Ovary (tissue), 9 donors: ENCODE measurements around the gene PRICKLE4. TPM values are rescaled to one million over a fixed set of nuclear protein-coding genes. Genes with fewer than 3 reads are reported as not detected.

Experiments
- DNase-seq, 5 donors: peaks; one replicate each; pipeline ENCODE4 v3.0.0-alpha.2; 2019 to 2020
- H3K27ac ChIP-seq, 2 donors: fragments of 200-600 bp; one replicate each; pipeline versions ENCODE4 v1.5.1 to v1.8.0; 2019 to 2022
- H3K27me3 ChIP-seq: fragments of 200-600 bp; one replicate; pipeline ENCODE4 v1.8.0; 2022
- H3K36me3 ChIP-seq: fragments of 200-600 bp; sonication (generic); one replicate; pipeline ENCODE4 v1.5.1; 2019
- H3K4me1 ChIP-seq: one replicate; pipeline ENCODE4 v1.8.1; 2013; ENCODE audit warnings: mild to moderate bottlenecking, moderate library complexity; ENCODE audit not compliant: insufficient read depth
- H3K4me3 ChIP-seq: fragments of 200-600 bp; sonication (generic); one replicate; pipeline ENCODE4 v1.5.1; 2017
- H3K9me3 ChIP-seq, 2 donors: fragments of 200-600 bp in 1 of 2; sonication (generic) in 1 of 2; one replicate each; pipeline versions ENCODE4 v1.5.1 to v1.8.1; 2013 to 2019; ENCODE audit warnings: mild to moderate bottlenecking in 1 of 2, moderate library complexity in 1 of 2
- EP300 ChIP-seq: sonication (generic); formaldehyde crosslinking; IDR thresholded peaks from one replicate; pipeline ENCODE4 v1.6.1; 2017; ENCODE audit warnings: antibody characterized with exemption
- POLR2A ChIP-seq: fragments of 450-650 bp; IDR thresholded peaks from one replicate; pipeline ENCODE4 v1.6.1; 2017; ENCODE audit warnings: antibody characterized with exemption, mild to moderate bottlenecking, moderate library complexity
- WGBS, 3 donors: extraction: QIAGEN DNeasy Blood & Tissue Kit in 1 of 3; methylation state at CpG; one replicate each; pipeline versions ENCODE4 v1.1.5 to v1.1.7; 2013 to 2017; 5-methylcytosine and 5-hydroxymethylcytosine counted together
- intact Hi-C, 4 donors: fragments of 100-400 bp; cut with DNase I; formaldehyde crosslinking; loops; one replicate each; pipeline versions ENCODE4 v1.11.0 to v1.15.1; 2022 to 2023
- polyA plus RNA-seq, 2 donors: library from polyadenylated mRNA; stranded (reverse); fragments of 200-250 nt in 1 of 2; fragments of 350-450 nt in 1 of 2; fragmentation: Illumina TruSeq in 1 of 2; extraction: RNeasy Lipid Tissue Mini Kit (QIAGEN cat#74804) in 1 of 2; gene quantifications; one replicate each; pipeline ENCODE4 v1.2.3, GENCODE V29; 2013 to 2014
- total RNA-seq, 7 donors: library from RNA; depleted of rRNA in 2 of 7; stranded (reverse); fragments of >200 nt in 2 of 7; fragmentation: NEBNext Ultra II Directional in 3 of 7; extraction: Animal tissue kit (Norgen Biotek cat#: 25700) in 3 of 7; gene quantifications; one replicate each; pipeline versions ENCODE4 v1.1.0 to v1.2.4, GENCODE V29; 2016 to 2023
- TF ChIP-seq, protein P1 (sequence below), 3 donors: fragments of 450-650 bp in 2 of 3; fragments of 200-600 bp in 1 of 3; IDR thresholded peaks; one replicate each; pipeline versions ENCODE4 v1.5.1 to v1.8.0; 2016 to 2022; ENCODE audit warnings: antibody characterized with exemption in 3 of 3, mild to moderate bottlenecking in 1 of 3
- donor health status: DM: no; HTN: no; CAD: no; lungs with moderate emphysema.
- donor health status: DM: no; HTN: no; CAD: no.
- donor health status: Bipolar disorder and iron deficiency.
- donor health status: DM: yes; HTN: yes; CAD: no.
- donor health status: DM: no; HTN: no; CAD: no.
- donor health status: DM: yes; HTN: yes; CAD: no.

The PRICKLE4 gene
- total and polyA plus RNA-seq, 9 donors: 1.5 to 7.3 (median 3.0) TPM

DNA sequence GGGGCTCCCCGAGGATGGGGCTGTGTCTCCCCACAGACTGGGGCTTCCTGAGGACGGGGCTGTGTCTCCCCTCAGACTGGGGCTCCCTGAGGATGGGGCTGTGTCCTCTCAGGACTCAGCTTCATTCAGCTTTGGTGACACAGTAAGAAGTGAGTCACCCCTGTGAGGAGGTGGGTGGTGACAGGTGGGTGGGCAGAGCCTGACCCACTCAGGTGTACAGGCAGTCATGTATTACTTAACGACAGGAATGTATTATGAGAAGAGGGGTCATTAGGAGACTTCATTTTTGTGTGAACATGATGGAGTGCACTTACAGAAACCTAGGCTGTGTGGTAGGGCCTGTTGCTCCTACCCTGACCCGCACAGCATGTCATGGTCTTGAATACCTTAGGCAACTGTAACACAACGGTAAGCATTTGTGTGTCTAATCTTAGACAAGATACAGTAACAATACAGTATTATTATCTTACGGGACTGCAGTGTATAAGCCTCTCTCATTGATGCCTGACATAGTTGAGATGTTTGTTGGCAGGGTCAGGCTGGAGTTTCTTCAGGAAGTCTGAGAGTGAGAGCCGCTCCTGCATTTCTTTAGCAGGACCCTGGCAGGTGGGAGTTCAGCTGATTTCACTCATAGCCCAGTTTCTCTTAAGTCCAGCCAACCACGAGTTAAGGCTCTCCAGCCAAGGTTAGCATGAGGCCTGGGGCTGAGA is 22.5 kb upstream of the PRICKLE4 start:
- Histone ChIP-seq H3K36me3 (no peaks in the 10 kb centered on the region), H3K27me3 (no peaks in the 10 kb centered on the region), H3K9me3 (no peaks in the 10 kb centered on the region), H3K27ac (no peak overlapping the region), H3K4me1 (no peaks in the 10 kb centered on the region), H3K4me3 (no peak overlapping the region)
- TF ChIP-seq, protein P1, sequence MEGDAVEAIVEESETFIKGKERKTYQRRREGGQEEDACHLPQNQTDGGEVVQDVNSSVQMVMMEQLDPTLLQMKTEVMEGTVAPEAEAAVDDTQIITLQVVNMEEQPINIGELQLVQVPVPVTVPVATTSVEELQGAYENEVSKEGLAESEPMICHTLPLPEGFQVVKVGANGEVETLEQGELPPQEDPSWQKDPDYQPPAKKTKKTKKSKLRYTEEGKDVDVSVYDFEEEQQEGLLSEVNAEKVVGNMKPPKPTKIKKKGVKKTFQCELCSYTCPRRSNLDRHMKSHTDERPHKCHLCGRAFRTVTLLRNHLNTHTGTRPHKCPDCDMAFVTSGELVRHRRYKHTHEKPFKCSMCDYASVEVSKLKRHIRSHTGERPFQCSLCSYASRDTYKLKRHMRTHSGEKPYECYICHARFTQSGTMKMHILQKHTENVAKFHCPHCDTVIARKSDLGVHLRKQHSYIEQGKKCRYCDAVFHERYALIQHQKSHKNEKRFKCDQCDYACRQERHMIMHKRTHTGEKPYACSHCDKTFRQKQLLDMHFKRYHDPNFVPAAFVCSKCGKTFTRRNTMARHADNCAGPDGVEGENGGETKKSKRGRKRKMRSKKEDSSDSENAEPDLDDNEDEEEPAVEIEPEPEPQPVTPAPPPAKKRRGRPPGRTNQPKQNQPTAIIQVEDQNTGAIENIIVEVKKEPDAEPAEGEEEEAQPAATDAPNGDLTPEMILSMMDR (IDR thresholded peaks at IDR 0.05): no peak
- TF ChIP-seq EP300 (no peak), POLR2A (no peak)
- no peak for DNase-seq
- 51 to 55% (median 54%) methylated on average over 8 of the region's 8 CpGs for WGBS, 3 donors
- intact Hi-C loops: no loop called here

DNA sequence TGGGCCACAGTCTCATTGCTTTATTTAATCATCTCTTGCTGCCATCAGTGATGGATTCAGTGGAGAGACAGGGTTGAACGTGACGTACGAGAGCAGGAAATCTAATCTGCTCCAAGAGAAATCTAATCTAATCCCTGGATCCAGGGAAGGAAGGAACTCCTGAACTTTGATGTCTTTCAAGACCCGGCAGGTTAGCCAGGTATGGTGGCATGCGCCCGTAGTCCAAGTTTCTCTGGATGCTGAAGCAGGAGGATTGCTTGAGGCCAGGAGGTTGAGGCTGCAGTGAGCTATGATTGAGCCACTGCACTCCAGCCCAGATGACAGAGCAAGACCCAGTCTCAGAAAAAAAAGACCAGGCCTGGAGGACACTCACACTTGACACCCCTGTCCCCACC is 21.9 kb upstream of the PRICKLE4 start:
- intact Hi-C loops: no loop called here
- TF ChIP-seq POLR2A (no peak), EP300 (no peak)
- TF ChIP-seq, protein P1 (IDR thresholded peaks at IDR 0.05): no peak
- DNase-seq: no peak
- Histone ChIP-seq H3K4me3 (no peak overlapping the region), H3K4me1 (no peaks in the 10 kb centered on the region), H3K27ac (no peak overlapping the region), H3K36me3 (no peaks in the 10 kb centered on the region), H3K9me3 (no peaks in the 10 kb centered on the region), H3K27me3 (no peaks in the 10 kb centered on the region)
- WGBS, 3 donors: 81 to 83% (median 83%) methylated on average over 6 of the region's 6 CpGs

- intact Hi-C loops: no loop called here
- Histone ChIP-seq H3K27me3 (no peaks in the 10 kb centered on the region), H3K27ac (no peak overlapping the region), H3K4me1 (no peaks in the 10 kb centered on the region), H3K36me3 (no peaks in the 10 kb centered on the region), H3K9me3 (no peaks in the 10 kb centered on the region), H3K4me3 (no peak overlapping the region)
- TF ChIP-seq EP300: no peak
- TF ChIP-seq, protein P1 (IDR thresholded peaks at IDR 0.05): no peak
- no peak for TF ChIP-seq POLR2A
- whole genome bisulfite sequencing, 3 donors: 80 to 88% (median 86%) methylated on average over 13 of the region's 13 CpGs
- DNase-seq: no peak
These were observed 21.3 kb upstream of the PRICKLE4 start for GRCh38 chr6:41759106-41759904.

DNA sequence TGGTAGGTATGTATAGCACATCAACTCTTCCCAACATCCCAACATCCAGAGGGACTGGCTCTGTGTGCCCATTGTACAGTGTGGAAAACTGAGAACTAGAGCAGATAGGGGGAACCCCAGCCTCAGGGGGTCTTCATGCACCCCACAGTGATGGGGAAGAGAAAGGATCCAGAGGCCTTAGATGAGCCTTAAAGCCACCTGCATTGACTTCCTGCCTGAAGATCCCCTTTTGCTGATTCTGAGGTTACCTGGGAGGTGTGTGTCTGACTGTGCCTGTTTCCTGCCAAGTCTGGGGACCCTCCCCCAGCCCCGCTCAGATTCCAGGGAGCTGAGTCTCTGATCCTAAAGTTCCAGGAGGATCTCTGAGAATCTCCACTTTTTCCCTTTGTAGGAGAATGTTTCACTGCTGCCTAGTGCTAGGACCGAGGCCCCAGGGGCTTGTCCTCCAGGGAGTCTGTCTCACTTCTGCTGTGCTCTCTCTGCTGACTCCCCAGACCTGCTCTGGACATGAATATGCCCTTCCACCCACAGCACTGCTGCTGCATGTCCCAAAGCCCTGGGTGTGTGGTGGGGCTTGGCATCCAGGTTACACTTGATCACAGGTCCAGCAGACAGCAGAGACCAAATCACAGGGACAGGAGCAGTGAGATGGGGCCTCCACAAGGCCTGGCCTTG is 20.5 kb upstream of the PRICKLE4 start:
- intact Hi-C loops: no loop called here

More for the DNA sequence above, 20.5 kb upstream of the PRICKLE4 start:
- no peak for DNase-seq
- Histone ChIP-seq H3K27me3 (no peaks in the 10 kb centered on the region), H3K4me1 (no peaks in the 10 kb centered on the region), H3K27ac (no peak overlapping the region), H3K36me3 (no peaks in the 10 kb centered on the region), H3K4me3 (no peak overlapping the region), H3K9me3 (no peaks in the 10 kb centered on the region)
- TF ChIP-seq, protein P1 (IDR thresholded peaks at IDR 0.05): no peak
- TF ChIP-seq EP300: no peak
- TF ChIP-seq POLR2A: no peak
- WGBS, 3 donors: 67 to 87% (median 84%) methylated on average over 2 of the region's 2 CpGs
